CD14-positive monocyte (primary cell): ENCODE results near the gene PXN. TPM values are rescaled to one million over a fixed set of nuclear protein-coding genes. Genes with fewer than 3 reads are reported as not detected.

ENCODE experiments used
- DNase-seq, 3 donors: peaks; one replicate each; pipeline ENCODE4 v3.0.0-alpha.2; 2011 to 2022
- H2AFZ ChIP-seq: 2 replicates; pipeline ENCODE4 v1.6.0; 2012; ENCODE audit warnings: mild to moderate bottlenecking, low read depth, low read length, inconsistent platforms; ENCODE audit not compliant: insufficient read depth, poor library complexity, severe bottlenecking
- H3K27ac ChIP-seq, 2 donors: 1 replicate in 1 of 2; 2 replicates in 1 of 2; pipeline ENCODE4 v1.5.1; 2012 to 2013; ENCODE audit warnings: low read length in 2 of 2, control low read depth in 1 of 2, inconsistent platforms in 1 of 2, low read depth in 1 of 2, mild to moderate bottlenecking in 1 of 2
- H3K27me3 ChIP-seq, 2 donors: one replicate each; pipeline versions ENCODE4 v1.6.0 to v1.6.1; 2011 to 2013; ENCODE audit warnings: low read length in 2 of 2; ENCODE audit not compliant: control insufficient read depth in 2 of 2, insufficient read depth in 2 of 2
- H3K36me3 ChIP-seq, 2 donors: replicated peaks in 1 of 2; 1 replicate in 1 of 2; 2 replicates in 1 of 2; pipeline versions ENCODE4 v1.5.1 to v1.6.1; 2012 to 2013; ENCODE audit warnings: low read length in 2 of 2, control low read depth in 1 of 2, inconsistent platforms in 1 of 2, mild to moderate bottlenecking in 1 of 2; ENCODE audit not compliant: insufficient read depth in 2 of 2, control insufficient read depth in 1 of 2
- H3K4me1 ChIP-seq, 2 donors: 1 replicate in 1 of 2; 2 replicates in 1 of 2; pipeline versions ENCODE4 v1.5.1 to v1.6.1; 2012 to 2013; ENCODE audit warnings: low read length in 2 of 2, control low read depth in 1 of 2, inconsistent platforms in 1 of 2, mild to moderate bottlenecking in 1 of 2, moderate library complexity in 1 of 2; ENCODE audit not compliant: insufficient read depth in 2 of 2, control insufficient read depth in 1 of 2
- H3K4me2 ChIP-seq: replicated peaks from 2 replicates; pipeline ENCODE3; 2012; ENCODE audit warnings: low read length, moderate library complexity, mild to moderate bottlenecking; ENCODE audit not compliant: poor library complexity, severe bottlenecking; ENCODE audit errors: extremely low read depth
- H3K4me3 ChIP-seq, 3 experiments: fragments of 200-600 bp in 1 of 3; sonication (generic) in 1 of 3; replicated peaks in 1 of 3; 1 replicate in 2 of 3; 2 replicates in 1 of 3; pipeline ENCODE4 v1.5.1; 2011 to 2013; ENCODE audit warnings: low read length in 3 of 3, mild to moderate bottlenecking in 3 of 3, control low read depth in 2 of 3, low read depth in 2 of 3, inconsistent platforms in 1 of 3, moderate library complexity in 1 of 3
- H3K79me2 ChIP-seq: 2 replicates; pipeline ENCODE4 v1.6.0; 2012; ENCODE audit warnings: mild to moderate bottlenecking, control low read depth, inconsistent platforms, low read length, moderate library complexity; ENCODE audit not compliant: insufficient read depth
- H3K9ac ChIP-seq: 2 replicates; pipeline ENCODE4 v1.6.0; 2017; ENCODE audit warnings: low read length, mild to moderate bottlenecking; ENCODE audit not compliant: insufficient read depth, poor library complexity, severe bottlenecking
- H3K9me3 ChIP-seq, 2 donors: replicated peaks in 1 of 2; 1 replicate in 1 of 2; 2 replicates in 1 of 2; pipeline versions ENCODE4 v1.5.1 to v1.6.1; 2012 to 2013; ENCODE audit warnings: low read length in 2 of 2, control low read depth in 1 of 2; ENCODE audit not compliant: control insufficient read depth in 1 of 2, insufficient read depth in 1 of 2
- H4K20me1 ChIP-seq: 2 replicates; pipeline ENCODE4 v1.6.0; 2012; ENCODE audit warnings: mild to moderate bottlenecking, low read length, control low read depth, moderate library complexity; ENCODE audit not compliant: insufficient read depth
- H3K27ac Mint-ChIP-seq, 7 donors: one replicate each; pipeline ENCODE4 v1.8.0; 2020; ENCODE audit warnings: mild to moderate bottlenecking in 7 of 7, mixed read lengths in 7 of 7, moderate library complexity in 6 of 7, inconsistent platforms in 2 of 7
- H3K27me3 Mint-ChIP-seq, 3 donors: one replicate each; pipeline ENCODE4 v1.8.0; 2021 to 2022; ENCODE audit warnings: low read depth in 3 of 3, mild to moderate bottlenecking in 3 of 3, mixed read lengths in 3 of 3, moderate library complexity in 3 of 3, inconsistent platforms in 1 of 3
- H3K36me3 Mint-ChIP-seq, 2 donors: one replicate each; pipeline ENCODE4 v1.8.0; 2020; ENCODE audit warnings: mixed read lengths in 2 of 2, inconsistent platforms in 1 of 2, mild to moderate bottlenecking in 1 of 2
- H3K4me1 Mint-ChIP-seq: one replicate; pipeline ENCODE4 v1.8.0; 2020; ENCODE audit warnings: mild to moderate bottlenecking, mixed read lengths
- H3K4me3 Mint-ChIP-seq, 2 donors: one replicate each; pipeline ENCODE4 v1.8.0; 2020; ENCODE audit warnings: mild to moderate bottlenecking in 2 of 2, mixed read lengths in 2 of 2, moderate library complexity in 1 of 2
- H3K9me3 Mint-ChIP-seq, 7 donors: one replicate each; pipeline ENCODE4 v1.8.0; 2020 to 2022; ENCODE audit warnings: mixed read lengths in 7 of 7, mild to moderate bottlenecking in 6 of 7, moderate library complexity in 6 of 7, inconsistent platforms in 2 of 7
- CTCF ChIP-seq: fragments of 200-600 bp; IDR thresholded peaks from one replicate; pipeline ENCODE4 v1.8.0; 2022; ENCODE audit warnings: antibody characterized with exemption, mild to moderate bottlenecking
- WGBS: methylation state at CpG from one replicate; pipeline ENCODE4 v1.1.5; 2013; ENCODE audit warnings: missing lambda C conversion rate; ENCODE audit not compliant: insufficient coverage; 5-methylcytosine and 5-hydroxymethylcytosine counted together
- intact Hi-C, 2 donors: fragments of 100-400 bp; cut with micrococcal nuclease; formaldehyde crosslinking; loops; one replicate each; pipeline versions ENCODE4 v1.15.0 to v1.15.1; 2023
- polyA plus RNA-seq, 3 donors: library from polyadenylated mRNA; depleted of rRNA in 1 of 3; unstranded in 2 of 3; stranded (reverse) in 1 of 3; fragments of 300-500 nt in 2 of 3; fragments of >200 nt in 1 of 3; fragmentation: Illumina TruSeq in 2 of 3; gene quantifications; 1 replicate in 2 of 3; 2 replicates in 1 of 3; pipeline ENCODE4 v1.2.3, GENCODE V29; 2012 to 2021

The PXN gene
- polyA plus RNA-seq, 3 donors: 62.5 to 106 (median 98.4) TPM

DNA sequence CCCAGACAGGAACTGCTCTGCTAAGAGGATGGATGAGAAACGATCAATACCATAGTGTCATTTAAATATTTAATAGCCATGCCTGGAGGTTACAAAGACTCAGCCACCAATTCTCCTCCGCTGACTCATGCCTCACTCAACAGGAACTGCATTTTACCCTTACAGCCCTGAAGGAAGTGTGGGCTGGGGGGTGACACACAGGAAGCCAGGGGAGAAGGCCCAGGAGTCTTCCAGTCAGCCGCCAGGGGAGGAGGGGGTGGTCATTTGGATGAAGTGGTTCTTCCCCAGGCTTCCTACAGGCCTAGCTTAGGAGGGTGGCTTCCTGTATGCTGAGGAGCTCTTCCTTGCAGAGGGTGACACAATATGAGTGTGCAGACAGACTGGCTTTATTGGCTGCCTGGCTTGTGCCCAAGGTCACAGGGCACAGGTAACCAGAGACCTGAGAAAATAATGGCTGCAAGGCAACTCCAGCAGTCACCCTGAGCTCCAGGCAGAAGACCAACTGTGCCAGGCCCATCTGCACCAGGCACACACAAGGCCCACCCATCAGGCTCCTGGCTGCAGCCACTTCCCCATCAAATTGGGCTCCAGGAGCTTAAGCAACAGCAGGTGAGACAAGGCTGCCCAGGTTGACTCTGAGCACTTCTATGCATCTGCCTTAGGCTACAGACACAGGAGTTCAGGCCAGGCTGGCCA is 34.1 kb downstream of the PXN start:
- peak overlapping the region; percentile 94 for H3K27ac ChIP-seq
- no peaks in the 10 kb centered on the region for H3K9me3 ChIP-seq
- peaks cover 90% of the 10 kb centered on the region for H3K79me2 ChIP-seq
- no peaks in the 10 kb centered on the region for H3K27me3 Mint-ChIP-seq
- peaks cover 4 to 8% of the 10 kb centered on the region in 2 donors for H3K36me3 ChIP-seq
- no peak overlapping the region for H2AFZ ChIP-seq
- intact Hi-C loops: no loop called here
- H3K4me1 Mint-ChIP-seq: peaks cover 100% of the 10 kb centered on the region
- peak overlapping the region; percentile 55 to 89 for H3K4me3 Mint-ChIP-seq
- H3K4me1 ChIP-seq: peaks cover 100% of the 10 kb centered on the region in 2 donors
- H3K36me3 Mint-ChIP-seq: peaks cover 18 to 45% of the 10 kb centered on the region in 2 donors
- no peaks in the 10 kb centered on the region for H3K9me3 Mint-ChIP-seq
- 0% methylated on average over 1 of the region's 3 CpGs for WGBS
- H3K4me2 ChIP-seq: peak overlapping the region; percentile 81
- H4K20me1 ChIP-seq: peaks cover 83% of the 10 kb centered on the region
- H3K27me3 ChIP-seq: no peaks in the 10 kb centered on the region
- H3K27ac Mint-ChIP-seq: peak overlapping the region; percentile 91 to 99 (median 97)
- TF ChIP-seq CTCF: no peak
- H3K4me3 ChIP-seq: peak overlapping the region in 1 of 3 experiments; percentile 70
- DNase-seq: peak; percentile 87 to 95 (median 91)
- peak overlapping the region; percentile 51 for H3K9ac ChIP-seq

- H3K4me2 ChIP-seq: peak overlapping the region; percentile 81
- peak overlapping the region in 1 of 3 experiments; percentile 70 for H3K4me3 ChIP-seq
- peaks cover 21 to 48% of the 10 kb centered on the region in 2 donors for H3K36me3 Mint-ChIP-seq
- no peak for TF ChIP-seq CTCF
- no peaks in the 10 kb centered on the region for H3K27me3 Mint-ChIP-seq
- peaks cover 9 to 14% of the 10 kb centered on the region in 2 donors for H3K36me3 ChIP-seq
- WGBS: 25% methylated on average over 3 of the region's 6 CpGs
- H3K27ac ChIP-seq: peak overlapping the region; percentile 94
- peak overlapping the region; percentile 47 for H3K9ac ChIP-seq
- peaks cover 100% of the 10 kb centered on the region in 2 donors for H3K4me1 ChIP-seq
- H3K9me3 ChIP-seq: no peaks in the 10 kb centered on the region
- H3K9me3 Mint-ChIP-seq: no peaks in the 10 kb centered on the region
- no peak overlapping the region for H2AFZ ChIP-seq
- no peak for DNase-seq
- no peaks in the 10 kb centered on the region for H3K27me3 ChIP-seq
- H3K4me3 Mint-ChIP-seq: peak overlapping the region; percentile 55 to 89
- peaks cover 87% of the 10 kb centered on the region for H4K20me1 ChIP-seq
- intact Hi-C loops: no loop called here
- H3K27ac Mint-ChIP-seq: peak overlapping the region; percentile 91 to 99 (median 97)
- peaks cover 90% of the 10 kb centered on the region for H3K79me2 ChIP-seq
- H3K4me1 Mint-ChIP-seq: peaks cover 100% of the 10 kb centered on the region
Observed at GRCh38 chr12:120230974-120231315, 34.6 kb downstream of the PXN start.
